Amygdala (tissue), 56 donors: ENCODE results near the gene NCAM2.

Experiments
- DNase-seq, 56 donors: peaks; one replicate each; lab custom pipeline; 2025; lab: John Stamatoyannopoulos, UW

NCAM2 gene

GRCh38 chr21:21283810-21284209, 285.6 kb downstream of the NCAM2 start:
- DNase-seq: no peak

DNA sequence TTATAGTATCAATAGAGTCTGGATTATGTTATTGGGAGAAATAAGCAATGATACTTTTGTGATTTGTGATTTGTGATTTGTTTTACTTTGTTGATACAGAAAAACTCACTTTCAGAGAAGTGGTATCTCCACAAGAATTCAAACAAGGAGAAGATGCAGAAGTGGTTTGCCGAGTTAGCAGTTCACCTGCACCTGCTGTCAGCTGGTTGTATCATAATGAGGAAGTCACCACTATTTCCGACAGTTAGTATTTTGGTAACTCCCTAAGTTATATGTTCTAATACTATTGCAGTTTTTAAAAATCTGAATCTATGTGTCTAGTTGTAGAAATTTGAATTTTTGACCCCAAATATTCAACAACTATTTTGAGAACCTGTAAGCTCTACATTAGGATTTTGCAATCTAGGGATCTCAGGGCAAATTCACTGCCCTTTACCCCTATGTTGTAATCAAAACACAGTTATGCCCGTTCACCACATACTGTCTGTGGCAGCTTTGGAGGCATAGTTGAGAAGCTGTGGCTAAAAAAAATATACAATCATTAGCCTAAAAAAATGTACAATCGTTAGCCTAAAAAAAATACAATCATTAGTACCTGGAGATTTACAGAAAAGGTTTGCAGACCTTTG, 288.1 kb downstream of the NCAM2 start:
- DNase-seq: no peak

DNA sequence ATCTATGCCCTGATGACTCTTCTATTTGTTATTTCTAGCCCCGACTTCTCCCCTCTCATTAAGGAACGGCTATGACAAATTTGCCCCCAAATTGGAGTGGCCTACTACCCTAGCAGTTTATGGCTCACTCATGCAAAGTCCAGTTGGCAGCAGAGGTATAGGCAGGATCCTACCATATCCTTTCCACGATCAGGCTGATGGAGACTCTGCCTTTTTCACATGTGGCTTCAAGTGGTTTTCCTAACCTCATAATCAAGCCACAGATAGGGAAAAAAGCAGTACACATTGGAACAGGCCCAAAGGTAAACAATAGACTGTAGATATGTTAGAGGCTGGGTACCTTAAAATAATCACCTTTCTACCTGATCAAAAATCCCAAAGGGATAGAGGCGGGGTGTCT, 292.5 kb downstream of the NCAM2 start:
- DNase-seq: no peak

GRCh38 chr21:21291883-21292569, 293.8 kb downstream of the NCAM2 start:
- DNase-seq: no peak

DNA sequence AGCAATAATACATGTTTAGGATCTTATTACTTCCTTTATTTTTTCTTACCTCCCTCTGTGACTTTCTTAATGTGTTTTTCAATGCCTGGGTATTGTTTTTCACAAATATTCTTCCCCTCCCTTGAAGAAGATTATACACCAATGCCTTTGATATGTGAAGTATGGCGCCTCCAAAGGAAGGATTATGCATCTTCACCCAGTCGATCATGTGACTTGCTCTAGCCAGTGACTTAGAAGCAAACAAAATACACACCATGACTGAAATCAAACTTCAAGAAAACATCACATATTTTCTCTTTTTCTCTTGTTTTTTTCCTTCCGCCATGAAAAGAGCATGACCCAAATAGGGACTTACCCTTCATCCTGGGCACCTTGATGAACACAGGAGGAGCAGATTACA, 297.1 kb downstream of the NCAM2 start:
- DNase-seq: no peak

GRCh38 chr21:21297211-21297610, 299.0 kb downstream of the NCAM2 start:
- no peak for DNase-seq

DNA sequence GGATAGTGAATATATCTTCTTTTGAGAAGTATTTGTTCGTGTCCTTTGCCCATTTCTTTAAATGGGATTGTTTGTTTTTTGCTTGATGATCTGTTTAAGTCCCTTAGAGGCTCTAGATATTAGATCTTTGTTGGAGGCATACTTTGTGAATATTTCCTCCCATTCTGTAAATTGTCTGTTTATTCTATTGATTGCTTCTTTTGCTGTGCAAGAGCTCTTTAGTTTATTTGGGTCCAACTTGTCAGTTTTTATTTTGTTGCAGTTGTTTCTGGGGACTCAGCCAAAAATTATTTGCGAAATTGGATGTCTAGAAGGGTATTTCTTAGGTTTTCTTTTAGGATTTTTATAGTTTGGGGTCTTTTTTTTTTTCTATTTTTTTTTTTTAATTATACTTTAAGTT, 302.8 kb downstream of the NCAM2 start:
- no peak for DNase-seq

DNA sequence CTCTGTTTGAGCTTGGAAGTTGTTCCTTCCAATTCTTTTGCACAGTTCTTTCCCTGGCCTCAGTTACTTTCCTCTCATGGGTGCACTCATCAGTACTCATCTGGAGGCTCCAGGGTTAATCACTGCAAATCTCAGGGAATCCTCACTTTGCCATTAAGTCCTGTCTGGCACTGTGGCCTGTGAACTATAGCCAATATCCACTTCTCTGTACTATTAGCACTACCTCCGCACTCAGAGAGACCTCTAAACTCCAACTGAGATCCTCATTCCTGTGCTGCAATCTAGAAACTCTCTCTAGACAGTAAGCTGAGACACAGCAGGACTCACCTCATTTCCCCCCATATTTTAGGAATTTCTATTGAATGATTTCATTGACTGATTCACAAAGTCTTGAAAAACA, 311.3 kb downstream of the NCAM2 start:
- DNase-seq: no peak

GRCh38 chr21:21324297-21324696, 326.1 kb downstream of the NCAM2 start:
- DNase-seq: no peak

- no peak for DNase-seq
Measured at GRCh38 chr21:21332492-21332891, 334.3 kb downstream of the NCAM2 start.

GRCh38 chr21:21341041-21341440, 342.8 kb downstream of the NCAM2 start:
- no peak for DNase-seq

DNA sequence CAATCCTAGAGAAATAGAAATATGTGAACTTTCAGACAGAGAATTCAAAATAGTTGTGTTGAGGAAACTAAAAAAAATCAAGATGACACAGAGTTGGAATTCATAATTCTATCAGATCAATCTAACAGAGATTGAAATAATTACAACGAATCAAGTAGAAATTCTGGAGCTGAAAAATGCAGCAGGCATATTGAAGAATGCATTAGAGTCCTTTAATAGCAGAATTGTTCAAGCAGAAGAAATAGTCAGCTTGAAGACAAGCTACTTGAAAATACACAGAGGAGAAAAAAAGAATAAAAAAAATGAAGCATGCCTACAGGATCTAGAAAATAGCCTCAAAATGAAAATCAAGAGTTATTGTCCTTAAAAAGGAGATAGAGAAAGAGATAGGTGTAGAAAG, 347.1 kb downstream of the NCAM2 start:
- DNase-seq: no peak

DNA sequence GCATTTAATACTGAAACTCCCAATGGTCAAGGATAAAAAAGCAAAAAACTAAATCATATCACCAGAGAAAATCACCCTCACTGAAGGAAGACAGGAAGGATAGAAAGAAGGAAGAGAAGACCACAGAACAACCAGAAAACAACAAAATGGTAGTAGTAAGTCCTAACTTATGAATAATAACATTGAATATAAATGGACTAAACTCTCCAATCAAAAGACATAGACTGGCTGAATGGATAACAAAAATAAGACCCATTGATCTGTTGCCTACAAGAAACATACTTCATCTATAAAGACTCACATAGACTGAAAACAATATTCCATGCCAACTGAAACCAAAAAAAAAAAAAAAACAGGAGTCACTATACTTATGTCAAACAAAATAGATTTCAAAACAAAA, 347.7 kb downstream of the NCAM2 start:
- DNase-seq: no peak

DNA sequence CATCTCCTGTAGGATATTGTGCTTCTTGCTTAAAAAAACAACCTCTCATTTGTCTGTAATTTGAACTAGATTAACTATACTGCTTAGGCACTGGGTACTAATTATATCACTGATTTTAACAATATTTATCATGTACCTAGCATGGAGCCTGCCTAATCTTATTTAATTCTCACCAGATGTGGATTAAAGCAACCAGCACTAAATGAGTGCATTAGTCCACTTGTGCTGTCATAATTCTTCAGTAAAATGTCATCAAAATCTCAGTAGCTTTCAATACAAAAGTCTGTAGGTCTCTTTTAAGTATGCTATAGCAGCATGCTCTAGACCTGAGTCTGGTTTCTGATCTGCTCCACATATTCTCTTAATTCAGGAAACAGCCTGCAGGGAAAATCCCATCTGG, 368.1 kb downstream of the NCAM2 start:
- no peak for DNase-seq

DNA sequence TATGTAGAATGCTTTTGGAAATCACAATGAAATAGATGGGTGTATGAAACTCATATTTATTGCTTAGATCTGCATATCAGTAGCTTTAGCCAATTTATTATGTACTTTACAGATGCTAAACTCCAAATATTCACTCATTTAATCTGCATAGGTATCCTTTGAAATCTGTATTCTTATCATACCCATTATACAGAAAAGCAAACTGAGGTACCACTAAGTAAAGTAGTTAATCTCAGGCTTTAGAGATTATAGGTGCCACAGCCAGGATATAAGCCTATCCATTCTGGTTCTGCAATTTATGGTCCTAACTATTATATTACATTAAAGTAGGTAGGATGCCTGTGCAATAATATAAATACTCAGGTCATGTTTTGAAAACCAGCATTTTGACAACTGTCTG, 369.4 kb downstream of the NCAM2 start:
- no peak for DNase-seq

- no peak for DNase-seq
Measured at GRCh38 chr21:21373969-21374368, 375.8 kb downstream of the NCAM2 start.

DNA sequence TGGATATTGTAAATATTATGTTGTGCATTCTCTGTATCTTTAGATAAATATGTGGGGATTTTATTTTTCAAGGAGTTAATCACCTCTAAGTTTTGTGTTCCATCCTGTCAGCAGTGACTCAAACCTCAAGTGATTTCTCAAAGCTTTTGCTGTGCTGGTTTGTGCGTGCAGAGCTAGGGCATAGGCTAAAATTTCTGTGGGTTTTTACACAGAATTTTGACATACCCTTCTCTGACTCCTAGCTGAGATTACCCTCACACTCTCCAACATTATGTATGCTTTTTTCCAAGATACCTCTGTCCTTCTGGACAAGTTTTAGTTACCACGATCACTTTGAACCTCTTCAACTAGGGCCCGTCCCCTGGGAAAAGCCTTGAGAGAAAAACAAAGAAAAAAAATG, 384.9 kb downstream of the NCAM2 start:
- no peak for DNase-seq

- no peak for DNase-seq
Measured at GRCh38 chr21:21384977-21385376, 386.8 kb downstream of the NCAM2 start.

GRCh38 chr21:21385404-21385803, 387.2 kb downstream of the NCAM2 start:
- DNase-seq: no peak

DNA sequence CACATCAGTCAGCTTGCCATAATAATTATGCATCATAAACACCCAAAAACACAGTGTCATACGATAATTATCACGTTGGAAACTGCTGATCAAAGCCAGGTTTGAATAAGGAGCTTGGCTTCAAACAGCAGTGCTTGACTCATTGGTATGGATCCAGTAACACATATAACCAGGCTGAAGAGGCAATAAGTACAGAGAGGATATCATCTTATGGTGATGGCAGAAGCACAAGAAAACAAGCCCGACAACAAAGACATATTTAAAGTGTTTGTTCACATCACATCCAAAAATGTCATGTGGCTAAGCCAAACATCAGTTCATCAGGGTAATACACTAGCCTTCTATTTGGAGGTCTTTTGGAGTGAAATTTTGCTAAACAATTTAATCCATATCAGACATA, 389.7 kb downstream of the NCAM2 start:
- no peak for DNase-seq

DNA sequence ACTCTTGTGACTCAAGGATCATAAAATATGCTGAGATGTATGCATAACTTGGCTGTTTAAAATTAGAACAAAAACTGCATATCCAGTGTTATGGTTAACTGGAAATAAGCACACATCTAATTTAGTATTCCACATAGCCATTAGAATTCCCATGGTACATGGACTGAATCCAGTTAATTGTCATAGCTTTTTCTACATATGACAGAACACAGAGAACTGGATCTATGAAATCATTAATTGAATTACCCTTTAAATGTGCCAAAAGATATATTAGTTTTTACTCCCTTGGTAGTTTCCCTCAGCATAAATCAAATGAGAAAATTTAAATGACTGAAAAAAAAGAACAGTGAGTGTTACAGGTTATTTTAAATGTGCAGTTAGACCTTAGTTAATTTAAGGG, 395.9 kb downstream of the NCAM2 start:
- DNase-seq: no peak

- no peak for DNase-seq
Measured at GRCh38 chr21:21396424-21396823, 398.2 kb downstream of the NCAM2 start.

DNA sequence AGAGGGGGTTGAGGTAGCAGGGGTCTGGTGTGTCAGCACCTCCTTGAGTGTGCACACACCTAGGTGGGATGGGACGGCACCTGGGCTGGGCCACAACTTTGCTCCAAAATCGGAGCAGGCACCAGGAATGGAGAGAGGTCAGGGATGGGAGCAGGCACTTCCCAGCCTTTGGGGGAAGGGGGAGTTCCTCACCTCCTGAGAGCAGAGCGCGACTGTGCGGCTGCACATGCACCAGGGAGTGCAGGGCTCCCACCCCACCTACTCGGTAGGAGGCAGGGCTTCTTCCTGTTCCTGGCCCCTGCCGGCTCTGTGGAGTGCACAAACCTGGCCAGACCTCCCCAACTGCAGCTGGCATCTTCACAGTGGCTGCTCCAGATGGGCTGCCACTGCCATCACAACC, 399.3 kb downstream of the NCAM2 start:
- no peak for DNase-seq
